Measurements from ENCODE around the gene MYO1G. TPM values are rescaled to one million over a fixed set of nuclear protein-coding genes. Genes with fewer than 3 reads are reported as not detected.

MYO1G gene
- total RNA-seq, 1 experiment from 2014 or later, result 0.11 TPM

DNA sequence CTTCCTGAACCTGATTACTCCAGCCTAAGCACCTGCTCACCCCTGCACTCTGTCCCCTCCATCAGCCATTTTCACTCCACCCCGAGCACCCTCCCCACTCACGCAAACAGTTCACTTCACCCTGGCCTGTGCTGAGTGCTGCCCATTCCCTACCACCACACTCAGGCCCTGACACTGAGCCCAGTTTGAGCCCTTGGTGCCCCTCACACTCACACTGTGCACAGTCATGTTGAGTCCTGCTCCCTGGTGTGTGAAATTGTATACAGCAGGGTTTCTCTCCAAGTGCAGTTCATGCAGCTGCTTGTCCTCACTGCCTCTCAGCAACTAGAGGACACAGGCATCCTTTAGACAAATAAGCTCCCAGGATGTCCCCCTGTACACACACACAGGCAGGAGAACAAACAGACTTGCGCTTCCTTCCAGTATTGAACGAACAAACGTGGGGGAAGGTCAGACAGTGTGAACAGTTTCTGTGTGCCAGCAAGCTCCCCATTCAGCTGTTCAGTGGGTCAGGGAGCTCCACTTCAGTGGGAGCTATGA is 6.8 kb downstream of the MYO1G start:
- DNase-seq (no peak), ATAC-seq (no peak)
- H3K4me2 ChIP-seq (ENCODE audit: low read length), result no peak overlapping the region
- H3K4me1 ChIP-seq (ENCODE audit: insufficient read depth, low read length), result no peaks in the 10 kb centered on the region
- H3K79me2 ChIP-seq (ENCODE audit: low read length), result no peaks in the 10 kb centered on the region
- no peak overlapping the region for H2AFZ ChIP-seq (ENCODE audit: low read length)
- H3K27ac ChIP-seq (ENCODE audit: low read length), result no peak overlapping the region
- no peaks in the 10 kb centered on the region for H3K36me3 ChIP-seq (ENCODE audit: low read depth, low read length)
- no peaks in the 10 kb centered on the region for H3K9me2 ChIP-seq (replicated peaks; ENCODE audit: low read length)
- ChIA-PET CTCF (interaction anchor here (0.6 to 1.0 kb wide), 3 partner anchors 28 to 164 kb away, joined by 3 to 4 read pairs (median 3); no protein-coding TSS in a partner anchor), POLR2A (ENCODE audit: unreplicated experiment) (interaction anchor here (0.6 kb wide), 1 partner anchor 28 kb away, joined by 10 read pairs; no protein-coding TSS in a partner anchor)
- no peaks in the 10 kb centered on the region for H3F3A ChIP-seq (ENCODE audit: low read length, unreplicated experiment)
- H3K9me3 ChIP-seq (ENCODE audit: low read length), result no peaks in the 10 kb centered on the region
- intact Hi-C loops (cut with micrococcal nuclease), result no loop called here
- H3K4me3 ChIP-seq (ENCODE audit: low read length), result no peak overlapping the region
- H4K20me1 ChIP-seq (ENCODE audit: low read length), result no peaks in the 10 kb centered on the region
- TF ChIP-seq EZH2 (IDR thresholded peaks at IDR 0.05; ENCODE audit: low read length, unreplicated experiment), result no peak
- no peak for TF ChIP-seq EZH2phosphoT487 (IDR thresholded peaks at IDR 0.05; ENCODE audit: borderline replicate concordance, low read length)
- TF ChIP-seq CTCF (conservative IDR thresholded peaks at IDR 0.05; ENCODE audit: low read depth, low read length), result no peak
- no peak overlapping the region for H3K9ac ChIP-seq (ENCODE audit: low read length)
- no peaks in the 10 kb centered on the region for H3K27me3 ChIP-seq (ENCODE audit: low read length)
- BruUV-seq (replicated peaks), result no TSS peak

GRCh38 chr7:44971188-44971901 is 7.5 kb downstream of the MYO1G start:
- no TSS peak for BruUV-seq (replicated peaks)
- no peaks in the 10 kb centered on the region for H3K79me2 ChIP-seq (ENCODE audit: low read length)
- H2AFZ ChIP-seq (ENCODE audit: low read length), result no peak overlapping the region
- H3K27ac ChIP-seq (ENCODE audit: low read length), result no peak overlapping the region
- ChIA-PET POLR2A (ENCODE audit: unreplicated experiment) (interaction anchor here (0.6 kb wide), 1 partner anchor 28 kb away, joined by 10 read pairs; no protein-coding TSS in a partner anchor), CTCF (interaction anchor here (1.0 kb wide), 1 partner anchor 28 kb away, joined by 3 read pairs; no protein-coding TSS in a partner anchor)
- H3K9me2 ChIP-seq (replicated peaks; ENCODE audit: low read length), result no peaks in the 10 kb centered on the region
- no peaks in the 10 kb centered on the region for H3K36me3 ChIP-seq (ENCODE audit: low read depth, low read length)
- H3K9ac ChIP-seq (ENCODE audit: low read length), result no peak overlapping the region
- TF ChIP-seq EZH2 (IDR thresholded peaks at IDR 0.05; ENCODE audit: low read length, unreplicated experiment) (no peak), EZH2phosphoT487 (IDR thresholded peaks at IDR 0.05; ENCODE audit: borderline replicate concordance, low read length) (no peak)
- ATAC-seq, result no peak
- H3K4me1 ChIP-seq (ENCODE audit: insufficient read depth, low read length), result no peaks in the 10 kb centered on the region
- no peak overlapping the region for H3K4me2 ChIP-seq (ENCODE audit: low read length)
- H3K4me3 ChIP-seq (ENCODE audit: low read length), result no peak overlapping the region
- H3K9me3 ChIP-seq (ENCODE audit: low read length), result no peaks in the 10 kb centered on the region
- intact Hi-C loops (cut with micrococcal nuclease), result no loop called here
- H4K20me1 ChIP-seq (ENCODE audit: low read length), result no peaks in the 10 kb centered on the region
- no peaks in the 10 kb centered on the region for H3F3A ChIP-seq (ENCODE audit: low read length, unreplicated experiment)
- no peaks in the 10 kb centered on the region for H3K27me3 ChIP-seq (ENCODE audit: low read length)
- no peak for DNase-seq

GRCh38 chr7:44970523-44971051 is 8.2 kb downstream of the MYO1G start:
- no peaks in the 10 kb centered on the region for H4K20me1 ChIP-seq (ENCODE audit: low read length)
- no peak overlapping the region for H2AFZ ChIP-seq (ENCODE audit: low read length)
- no peak for ATAC-seq
- no peaks in the 10 kb centered on the region for H3K27me3 ChIP-seq (ENCODE audit: low read length)
- H3K9me3 ChIP-seq (ENCODE audit: low read length), result no peaks in the 10 kb centered on the region
- no TSS peak for BruUV-seq (replicated peaks)
- H3K36me3 ChIP-seq (ENCODE audit: low read depth, low read length), result no peaks in the 10 kb centered on the region
- ChIA-PET POLR2A (ENCODE audit: unreplicated experiment) (no interaction called here), CTCF (interaction anchor here (1.0 kb wide), 1 partner anchor 29 kb away, joined by 3 read pairs; no protein-coding TSS in a partner anchor)
- H3K27ac ChIP-seq (ENCODE audit: low read length), result no peak overlapping the region
- no peaks in the 10 kb centered on the region for H3K9me2 ChIP-seq (replicated peaks; ENCODE audit: low read length)
- H3K4me1 ChIP-seq (ENCODE audit: insufficient read depth, low read length), result no peaks in the 10 kb centered on the region
- intact Hi-C loops (cut with micrococcal nuclease), result no loop called here
- TF ChIP-seq CTCF (conservative IDR thresholded peaks at IDR 0.05; ENCODE audit: low read depth, low read length) (no peak), EZH2phosphoT487 (IDR thresholded peaks at IDR 0.05; ENCODE audit: borderline replicate concordance, low read length) (no peak), EZH2 (IDR thresholded peaks at IDR 0.05; ENCODE audit: low read length, unreplicated experiment) (no peak)
- H3K4me3 ChIP-seq (ENCODE audit: low read length), result no peak overlapping the region
- no peaks in the 10 kb centered on the region for H3K79me2 ChIP-seq (ENCODE audit: low read length)
- H3F3A ChIP-seq (ENCODE audit: low read length, unreplicated experiment), result no peaks in the 10 kb centered on the region
- no peak for DNase-seq
- H3K9ac ChIP-seq (ENCODE audit: low read length), result no peak overlapping the region
- H3K4me2 ChIP-seq (ENCODE audit: low read length), result no peak overlapping the region
